Measurements from ENCODE around the gene SIK1.
"Not testable (repeated sequence)": the region's sequence is repeated elsewhere in the genome, so short reads cannot be mapped to it uniquely, and the experiment has no call there.

DNA sequence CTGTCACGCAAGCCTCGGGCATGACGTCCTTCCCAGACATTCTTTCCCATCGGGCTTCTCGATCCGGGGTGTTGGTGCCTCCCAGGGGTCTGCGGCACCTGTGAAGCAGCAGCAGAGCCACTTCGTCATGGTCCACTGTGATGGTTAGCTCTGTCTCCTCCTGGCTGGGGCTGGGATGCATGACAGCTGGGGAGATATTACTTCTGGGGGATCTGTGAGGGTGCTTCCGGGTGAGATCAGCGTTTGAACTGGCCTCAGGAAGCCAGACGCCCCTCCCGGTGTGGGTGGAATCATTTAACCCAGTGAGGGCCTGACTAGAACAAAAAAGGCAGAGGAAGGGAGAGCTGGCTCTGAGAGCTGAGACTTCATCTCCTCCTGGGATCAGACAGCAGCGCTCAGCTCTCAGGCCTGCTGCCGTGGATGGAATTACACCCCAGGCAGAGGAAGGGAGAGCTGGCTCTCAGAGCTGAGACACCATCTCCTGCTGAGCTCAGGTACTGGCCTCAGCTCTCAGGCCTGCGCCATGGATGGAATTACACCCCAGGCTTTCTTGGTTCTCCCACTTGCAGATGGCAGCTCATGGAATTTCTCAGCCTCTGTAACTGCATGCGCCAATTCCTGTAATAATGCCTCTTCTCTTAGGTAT lies 44.8 kb upstream of the SIK1 start:
- TF ChIP-seq, protein P1, sequence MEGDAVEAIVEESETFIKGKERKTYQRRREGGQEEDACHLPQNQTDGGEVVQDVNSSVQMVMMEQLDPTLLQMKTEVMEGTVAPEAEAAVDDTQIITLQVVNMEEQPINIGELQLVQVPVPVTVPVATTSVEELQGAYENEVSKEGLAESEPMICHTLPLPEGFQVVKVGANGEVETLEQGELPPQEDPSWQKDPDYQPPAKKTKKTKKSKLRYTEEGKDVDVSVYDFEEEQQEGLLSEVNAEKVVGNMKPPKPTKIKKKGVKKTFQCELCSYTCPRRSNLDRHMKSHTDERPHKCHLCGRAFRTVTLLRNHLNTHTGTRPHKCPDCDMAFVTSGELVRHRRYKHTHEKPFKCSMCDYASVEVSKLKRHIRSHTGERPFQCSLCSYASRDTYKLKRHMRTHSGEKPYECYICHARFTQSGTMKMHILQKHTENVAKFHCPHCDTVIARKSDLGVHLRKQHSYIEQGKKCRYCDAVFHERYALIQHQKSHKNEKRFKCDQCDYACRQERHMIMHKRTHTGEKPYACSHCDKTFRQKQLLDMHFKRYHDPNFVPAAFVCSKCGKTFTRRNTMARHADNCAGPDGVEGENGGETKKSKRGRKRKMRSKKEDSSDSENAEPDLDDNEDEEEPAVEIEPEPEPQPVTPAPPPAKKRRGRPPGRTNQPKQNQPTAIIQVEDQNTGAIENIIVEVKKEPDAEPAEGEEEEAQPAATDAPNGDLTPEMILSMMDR (IDR thresholded peaks at IDR 0.05) = not testable (repeated sequence)
- TF ChIP-seq ZFX (IDR thresholded peaks at IDR 0.05; ENCODE audit: borderline replicate concordance) = not testable (repeated sequence)

Data from 22Rv1 (cell line).